Hepatic stellate cell (primary cell): ENCODE measurements around the gene PDLIM5.

Experiments
- DNase-seq: peaks from one replicate; pipeline ENCODE4 v3.0.0; 2011; ENCODE audit warnings: low spot score

PDLIM5 gene

DNA sequence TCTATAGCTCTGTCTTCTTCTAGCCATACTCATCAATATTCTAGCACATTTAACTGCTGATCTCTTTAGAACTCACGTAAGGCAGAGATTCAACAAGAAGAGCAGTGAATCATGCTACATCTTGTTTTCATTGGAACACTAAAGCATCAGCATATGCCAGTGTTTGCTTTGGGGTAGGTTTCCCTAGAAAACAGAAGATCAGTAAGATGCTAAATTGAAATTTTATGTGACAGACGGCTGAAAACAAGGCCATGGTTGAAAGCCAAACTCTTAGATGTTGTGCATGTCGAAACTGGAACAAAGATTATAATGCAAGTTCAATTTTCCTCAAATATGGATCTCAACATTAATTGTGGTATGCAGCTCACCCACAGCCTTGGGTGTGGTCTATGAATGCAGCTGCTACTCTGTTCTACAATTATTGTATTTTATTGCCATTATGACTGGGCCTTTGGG, 107.6 kb downstream of the PDLIM5 start:
- peak; percentile 5 for DNase-seq

DNA sequence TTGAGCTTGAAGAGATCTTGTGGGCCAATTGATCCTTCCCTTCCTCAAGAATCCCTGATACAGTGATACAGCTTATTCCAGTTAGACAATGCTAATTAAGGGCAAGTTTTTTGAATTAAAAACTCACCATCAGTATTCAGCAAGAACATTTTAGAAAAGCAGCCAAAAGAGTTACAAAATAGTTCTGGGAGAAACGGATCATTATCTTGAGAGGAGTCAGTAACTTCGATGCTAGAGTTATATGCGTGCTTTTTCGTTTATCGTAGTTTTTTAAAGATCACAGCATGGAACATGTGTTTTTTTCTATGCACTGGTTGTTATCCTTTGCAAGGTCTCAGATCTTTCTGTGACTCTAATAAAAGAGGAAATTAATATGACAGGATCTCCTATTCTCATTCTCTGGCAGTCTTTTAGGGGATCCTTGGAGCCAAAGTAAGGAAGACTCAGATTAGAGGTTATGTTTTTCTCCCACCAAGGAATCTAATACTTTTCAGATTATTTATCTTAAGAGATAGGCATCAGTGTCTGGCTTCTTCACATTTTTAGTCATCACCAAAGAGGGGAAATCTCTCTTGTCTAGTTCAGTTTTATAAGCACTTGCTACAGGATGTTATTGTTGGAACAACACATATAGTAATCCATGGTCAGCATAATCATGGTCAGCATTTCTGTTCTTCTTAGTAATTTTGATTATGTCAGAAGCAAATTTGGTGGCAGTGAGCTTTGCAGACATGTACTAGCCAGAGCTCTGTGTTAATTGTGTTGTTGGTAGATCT, 109.7 kb downstream of the PDLIM5 start:
- DNase-seq: peak; percentile 26

DNA sequence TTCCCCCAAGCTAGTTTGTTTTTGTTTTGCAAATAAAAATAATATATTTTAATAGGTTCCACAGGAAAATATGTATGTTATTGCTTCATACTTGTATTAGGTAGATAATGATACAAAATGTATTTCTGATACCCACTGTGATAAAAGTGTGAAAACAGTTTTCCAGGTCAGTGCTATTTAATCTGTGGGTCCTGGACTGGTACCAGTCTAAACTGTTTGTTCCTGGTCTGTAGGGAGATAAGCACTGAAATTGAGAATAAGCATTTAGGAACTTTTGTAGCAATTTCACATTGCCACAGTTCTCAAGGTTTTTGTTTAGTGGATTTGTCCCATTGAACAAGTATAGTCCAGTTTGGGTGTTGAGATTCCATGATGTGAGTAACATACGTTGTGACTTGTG, 110.5 kb downstream of the PDLIM5 start:
- no peak for DNase-seq

DNA sequence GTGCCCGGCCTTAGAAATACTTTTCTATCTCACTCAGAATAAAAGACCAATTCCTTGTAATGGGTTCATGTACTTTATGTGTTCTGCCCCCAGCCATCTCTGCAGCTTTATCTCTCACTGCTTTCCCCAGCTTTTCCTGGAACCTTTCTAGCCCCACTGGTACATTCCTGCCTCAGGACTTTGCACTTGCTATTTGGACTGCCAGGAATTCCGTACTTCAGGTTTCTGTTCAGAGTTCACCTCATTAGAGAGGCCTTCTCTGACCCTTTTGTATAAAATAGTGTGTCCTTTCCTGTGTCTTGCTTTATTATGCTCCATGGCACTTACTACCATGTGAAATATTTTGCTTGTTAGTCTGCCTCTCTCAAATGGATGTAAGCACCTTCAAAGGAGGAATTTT, 112.5 kb downstream of the PDLIM5 start:
- no peak for DNase-seq

DNA sequence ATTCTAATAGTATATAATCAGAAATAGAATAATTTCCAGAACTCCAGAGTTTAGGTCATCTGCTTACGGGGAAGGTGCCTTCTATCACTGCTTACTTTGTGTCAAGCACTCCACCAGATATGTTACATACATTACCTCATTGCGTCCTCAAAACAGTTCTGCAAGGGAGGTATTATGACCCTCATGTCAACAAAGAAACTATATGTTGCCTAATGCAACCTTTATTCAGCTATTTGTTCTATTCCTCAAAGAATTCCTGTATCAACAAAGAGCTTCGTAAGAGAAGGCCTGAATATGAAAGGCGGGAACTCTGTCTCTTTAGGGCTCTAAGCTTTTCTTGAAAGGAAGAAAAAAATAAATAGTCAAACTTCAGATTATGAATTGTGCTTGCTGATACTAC, 114.7 kb downstream of the PDLIM5 start:
- DNase-seq: no peak

DNA sequence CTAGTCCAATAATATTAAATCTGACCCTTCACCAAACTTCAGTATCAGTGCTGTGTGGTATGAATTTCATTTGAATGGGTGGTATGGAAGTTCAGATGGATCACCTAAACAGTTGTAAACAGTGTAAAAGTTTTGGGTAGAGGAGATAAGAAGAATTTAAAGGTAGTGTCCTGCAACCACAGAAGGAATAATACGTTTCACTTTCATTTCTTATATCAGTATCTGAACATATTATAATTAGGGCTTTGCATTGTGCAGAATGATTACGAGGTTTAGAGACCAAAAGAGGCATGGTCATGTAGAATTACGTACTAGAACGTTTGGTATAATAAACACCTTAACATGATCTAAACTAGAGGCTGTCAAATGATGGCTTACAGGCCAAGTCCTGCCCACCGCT, 116.1 kb downstream of the PDLIM5 start:
- no peak for DNase-seq

DNA sequence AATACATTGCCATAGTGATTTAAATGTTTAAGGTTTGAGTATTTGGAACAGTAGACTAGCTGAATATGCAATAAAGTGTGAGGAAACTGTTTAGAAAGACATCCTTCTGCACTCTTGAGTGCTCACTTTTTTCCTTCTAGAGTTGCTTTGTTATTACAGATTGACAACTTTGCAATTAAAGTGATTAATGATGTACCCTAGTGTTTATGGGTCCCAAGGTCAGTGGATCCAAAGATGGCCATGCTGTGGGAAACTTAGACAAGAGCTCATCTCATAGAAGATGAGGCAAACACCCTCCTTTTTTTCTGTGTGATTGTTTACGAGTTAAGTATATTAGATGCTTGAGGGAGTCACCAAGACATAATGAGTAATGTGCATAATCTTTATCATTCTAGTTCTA, 118.8 kb downstream of the PDLIM5 start:
- no peak for DNase-seq

DNA sequence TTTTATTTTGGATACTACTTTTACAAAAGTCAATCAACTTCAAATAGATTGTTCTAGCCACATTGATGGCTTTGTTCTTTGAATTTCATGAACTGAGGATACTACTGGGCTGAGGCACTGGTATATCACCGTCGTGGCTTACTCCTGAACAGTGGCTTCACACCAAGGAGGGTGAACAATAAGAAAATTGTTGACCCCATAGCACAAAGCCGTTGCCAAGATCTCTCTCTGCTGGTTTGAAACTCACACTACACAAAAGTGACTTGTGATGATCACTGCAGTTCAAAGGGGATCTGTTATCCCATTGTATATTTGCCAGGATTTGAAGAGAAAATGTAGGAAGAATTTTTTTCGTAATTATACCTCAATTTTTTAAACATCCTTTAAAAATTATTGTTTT, 119.6 kb downstream of the PDLIM5 start:
- no peak for DNase-seq

DNA sequence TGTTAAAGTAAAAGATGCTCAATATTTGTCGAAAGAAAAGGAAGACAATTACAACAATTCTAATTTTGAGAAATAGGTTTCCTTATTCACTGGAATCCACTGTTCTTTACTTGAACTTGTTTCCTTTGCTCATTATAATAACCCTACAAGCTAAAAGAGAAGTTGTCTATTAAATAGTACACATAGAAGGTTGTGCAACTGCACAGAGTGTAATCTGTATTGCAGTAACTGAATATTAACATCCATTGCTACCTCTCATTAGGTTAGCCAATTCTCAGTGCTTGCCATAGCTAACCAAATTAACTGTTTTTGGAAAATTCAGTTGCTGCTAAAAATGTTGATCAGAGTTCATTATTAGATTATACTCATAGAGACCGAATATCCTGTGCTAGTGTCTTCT, 120.0 kb downstream of the PDLIM5 start:
- DNase-seq: no peak

DNA sequence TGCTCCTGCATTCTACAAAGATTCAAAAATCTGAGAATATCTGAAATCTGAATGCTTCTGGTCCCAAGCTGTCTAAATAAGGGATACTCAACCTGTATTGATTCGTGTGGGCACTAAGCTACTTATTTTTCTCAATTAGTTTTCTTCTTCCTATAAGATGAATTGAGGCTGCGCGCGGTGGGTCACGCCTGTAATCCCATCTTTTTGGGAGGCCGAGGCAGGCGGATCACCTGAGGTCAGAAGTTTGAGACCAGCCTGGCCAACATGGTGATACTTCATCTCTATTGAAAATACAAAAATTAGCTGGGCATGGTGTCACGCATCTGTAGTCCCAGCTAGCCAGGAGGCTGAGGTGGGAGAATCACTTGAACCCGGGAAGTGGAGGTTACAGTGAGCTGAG, 122.3 kb downstream of the PDLIM5 start:
- DNase-seq: no peak

DNA sequence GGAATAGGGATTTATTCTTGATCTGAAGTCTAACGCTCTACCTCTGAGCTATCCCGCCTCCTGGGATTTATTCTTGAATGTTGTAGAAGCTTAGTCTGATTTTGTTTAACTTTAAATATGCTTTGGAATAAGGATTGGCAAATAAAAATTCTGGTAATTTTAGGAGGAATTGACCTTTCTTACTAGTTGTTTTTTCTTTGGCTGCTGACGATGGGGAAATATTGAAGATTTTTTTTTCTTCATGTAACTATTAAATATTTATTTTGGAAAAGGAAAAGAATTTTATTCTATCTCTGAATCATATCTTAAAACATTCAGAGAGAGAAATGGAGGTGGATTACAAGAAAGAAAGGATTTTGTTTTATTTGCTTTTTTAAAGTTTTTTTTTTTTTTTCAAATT, 122.9 kb downstream of the PDLIM5 start:
- no peak for DNase-seq

DNA sequence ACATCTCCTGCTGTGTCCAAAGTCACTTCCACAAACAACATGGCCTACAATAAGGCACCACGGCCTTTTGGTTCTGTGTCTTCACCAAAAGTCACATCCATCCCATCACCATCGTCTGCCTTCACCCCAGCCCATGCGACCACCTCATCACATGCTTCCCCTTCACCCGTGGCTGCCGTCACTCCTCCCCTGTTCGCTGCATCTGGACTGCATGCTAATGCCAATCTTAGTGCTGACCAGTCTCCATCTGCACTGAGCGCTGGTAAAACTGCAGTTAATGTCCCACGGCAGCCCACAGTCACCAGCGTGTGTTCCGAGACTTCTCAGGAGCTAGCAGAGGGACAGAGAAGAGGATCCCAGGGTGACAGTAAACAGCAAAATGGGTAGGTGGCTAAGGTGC, 123.9 kb downstream of the PDLIM5 start:
- no peak for DNase-seq

DNA sequence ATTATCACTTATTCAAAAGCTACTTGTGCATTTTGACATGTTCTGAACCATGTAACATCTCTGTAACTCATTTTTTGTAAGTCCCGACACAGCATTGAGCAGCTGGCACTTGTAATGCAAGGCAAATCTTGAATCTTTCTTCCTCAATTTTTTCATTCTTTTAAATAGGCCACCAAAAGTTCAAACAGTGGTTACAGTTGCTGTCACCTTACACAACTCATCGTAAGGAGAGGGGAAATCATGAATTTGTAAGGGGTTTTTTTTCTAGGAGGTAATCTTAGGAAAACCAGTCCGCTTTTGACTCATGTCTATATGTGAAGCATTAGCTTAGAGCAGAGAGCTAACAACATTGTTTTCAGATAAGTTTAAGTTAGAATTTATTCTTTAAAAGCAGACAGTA, 124.5 kb downstream of the PDLIM5 start:
- no peak for DNase-seq

DNA sequence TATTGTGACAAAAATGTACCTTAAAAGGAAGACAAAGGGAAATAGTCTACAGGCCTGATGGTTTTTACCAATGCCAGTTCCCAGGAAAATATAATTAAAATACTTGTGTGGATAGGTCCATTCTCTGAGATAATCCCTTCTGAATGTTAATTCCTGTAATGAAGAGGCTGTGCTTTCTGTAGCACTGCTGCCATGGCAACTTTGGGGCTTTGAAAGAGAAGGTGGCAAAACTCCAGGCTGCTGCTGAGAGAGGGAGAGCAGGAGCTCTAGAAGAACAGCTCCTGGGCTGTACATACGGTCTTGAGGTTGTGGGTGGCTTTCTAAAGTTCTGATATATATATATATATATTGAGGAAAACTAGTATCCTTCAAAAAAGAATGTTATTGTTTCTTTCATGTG, 125.4 kb downstream of the PDLIM5 start:
- no peak for DNase-seq

DNA sequence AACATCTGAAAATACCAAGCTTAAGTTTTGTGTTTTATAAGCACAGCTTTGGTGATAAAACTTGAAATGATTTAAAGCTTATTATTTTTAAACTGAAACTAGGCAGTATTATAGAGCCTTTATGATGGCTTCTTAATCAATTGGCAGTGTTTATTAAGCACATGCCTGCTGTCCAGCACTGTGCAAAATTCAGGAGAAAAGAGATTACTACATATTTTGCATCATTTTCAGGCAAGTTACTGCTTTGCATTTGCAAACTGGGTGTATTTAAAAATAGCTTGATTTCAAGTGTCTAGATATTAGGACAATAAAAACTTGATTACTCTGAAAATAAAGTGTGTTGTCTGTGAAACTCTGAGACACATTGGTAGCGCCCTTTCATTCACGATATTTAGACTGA, 126.5 kb downstream of the PDLIM5 start:
- DNase-seq: no peak

DNA sequence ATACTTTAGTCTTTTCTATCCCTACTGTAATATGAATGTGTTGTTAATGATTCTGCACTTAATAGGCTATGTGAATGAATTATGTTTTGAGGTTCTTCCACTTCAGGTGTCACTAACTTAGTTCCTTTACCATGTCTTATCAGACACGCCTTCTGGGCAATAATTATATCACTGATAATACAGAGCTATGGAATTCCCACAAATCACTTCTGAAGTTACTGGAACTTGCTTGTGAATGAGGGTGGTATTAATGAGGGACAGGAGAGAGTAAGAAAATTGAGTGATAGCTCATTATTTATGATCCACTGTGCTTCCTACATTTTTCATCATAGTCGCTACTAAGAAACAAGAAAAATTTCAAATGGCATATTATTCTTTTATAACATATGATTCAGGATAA, 130.0 kb downstream of the PDLIM5 start:
- no peak for DNase-seq

DNA sequence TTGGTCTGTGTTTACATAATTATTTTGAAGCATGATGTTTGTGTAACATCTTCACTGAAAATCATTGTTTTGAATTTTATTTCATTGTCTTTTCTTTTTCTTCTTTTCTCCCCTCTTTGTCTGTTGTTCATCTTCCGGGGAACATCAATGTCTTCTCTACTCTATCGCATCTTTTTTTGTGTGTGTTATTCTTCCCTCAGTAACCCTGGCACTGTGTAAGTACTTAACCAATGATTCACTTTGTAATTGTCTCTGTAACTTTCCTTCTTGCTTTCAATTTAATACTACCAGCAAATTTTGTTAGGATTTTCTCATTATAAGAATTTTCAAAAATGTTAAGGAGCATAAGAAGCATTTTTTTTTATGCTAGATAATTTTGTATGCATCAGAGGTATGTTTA, 130.8 kb downstream of the PDLIM5 start:
- DNase-seq: peak; percentile 26

DNA sequence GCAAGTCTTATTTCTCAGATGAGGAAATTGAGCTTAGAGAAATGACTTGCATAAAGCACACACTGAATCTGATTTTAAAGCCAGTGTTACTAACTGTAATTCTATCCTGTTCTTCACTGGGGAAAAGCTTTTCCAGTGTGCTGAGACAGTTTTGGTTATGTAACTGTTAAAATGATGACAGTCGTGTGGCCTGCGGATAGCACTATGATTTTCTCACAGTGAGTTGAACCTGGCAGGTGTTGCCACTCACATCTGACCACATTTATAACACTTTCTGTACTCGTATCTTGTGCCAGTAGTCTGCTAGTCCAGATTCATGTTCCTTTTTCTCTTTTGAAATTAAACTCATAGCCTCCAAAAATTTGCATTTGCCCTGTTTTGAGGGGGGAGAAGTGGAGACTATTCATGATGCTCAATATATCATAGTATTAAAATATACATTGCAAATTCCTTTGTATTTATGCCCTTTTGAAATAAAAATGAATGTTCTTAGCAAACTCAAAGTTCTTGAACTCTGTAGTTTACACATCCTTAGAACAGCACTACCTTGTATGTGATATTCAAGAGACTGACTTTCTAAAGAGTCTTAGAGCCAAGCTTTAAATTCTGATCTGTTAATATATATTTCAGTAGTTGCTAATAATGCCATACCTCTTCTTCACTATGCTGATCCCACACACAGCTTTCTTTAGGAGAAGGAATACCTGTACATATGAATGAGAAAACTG, 132.3 kb downstream of the PDLIM5 start:
- DNase-seq: no peak

DNA sequence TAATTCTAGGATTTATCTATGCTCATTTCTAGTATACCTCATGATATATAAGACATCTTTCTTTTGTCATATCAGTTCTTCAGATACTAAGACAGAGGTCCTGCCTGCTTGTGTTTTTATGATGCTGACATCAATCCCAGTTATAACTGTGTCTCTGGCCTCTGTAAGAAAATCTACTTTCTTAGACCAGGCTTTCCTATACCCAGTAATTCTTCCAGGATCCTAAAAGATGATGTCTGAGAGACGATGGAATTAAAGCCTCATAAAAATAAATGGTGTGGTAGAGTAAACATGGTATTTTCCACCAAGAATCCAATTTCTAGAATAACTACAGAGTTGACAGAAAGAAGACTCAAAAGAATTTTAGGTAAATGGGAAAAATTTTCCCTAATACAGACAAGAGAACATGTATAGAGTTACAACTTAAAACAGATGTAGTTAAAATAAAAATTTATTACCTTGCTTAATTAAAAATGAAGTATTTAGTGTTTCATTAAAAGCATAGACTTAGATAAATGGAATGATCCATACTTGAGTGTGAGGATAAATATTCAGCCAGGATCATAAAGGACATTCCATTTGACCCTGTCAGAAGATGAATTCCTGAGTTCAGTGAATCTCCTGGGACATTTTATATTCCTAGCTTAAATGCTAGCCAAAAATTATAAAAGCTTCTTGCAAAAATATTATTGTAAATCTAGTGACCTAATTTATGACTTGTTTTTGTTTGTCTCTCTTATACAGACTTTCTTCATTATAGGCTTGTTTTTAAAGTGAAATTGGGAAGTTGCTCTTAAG, 137.4 kb downstream of the PDLIM5 start:
- peak; percentile 43 for DNase-seq

DNA sequence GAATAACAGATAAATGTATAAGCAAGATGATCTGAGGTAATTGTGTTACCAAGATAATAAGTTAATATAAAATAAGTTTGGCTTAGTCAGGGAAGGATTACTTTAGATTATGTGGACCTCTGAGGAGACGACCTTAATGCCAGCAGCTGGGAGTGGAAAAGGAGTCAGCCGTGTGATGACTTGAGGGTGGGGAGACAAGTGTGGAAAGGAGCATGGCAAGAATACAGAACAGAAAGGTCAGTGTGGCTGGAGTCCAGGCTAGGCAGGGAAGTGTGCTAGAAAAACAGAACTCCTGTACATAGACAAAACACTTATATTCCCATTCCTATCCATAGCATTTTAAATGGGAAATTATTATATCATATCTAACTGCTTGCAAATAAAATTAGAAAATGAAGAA, 138.8 kb downstream of the PDLIM5 start:
- DNase-seq: no peak

DNA sequence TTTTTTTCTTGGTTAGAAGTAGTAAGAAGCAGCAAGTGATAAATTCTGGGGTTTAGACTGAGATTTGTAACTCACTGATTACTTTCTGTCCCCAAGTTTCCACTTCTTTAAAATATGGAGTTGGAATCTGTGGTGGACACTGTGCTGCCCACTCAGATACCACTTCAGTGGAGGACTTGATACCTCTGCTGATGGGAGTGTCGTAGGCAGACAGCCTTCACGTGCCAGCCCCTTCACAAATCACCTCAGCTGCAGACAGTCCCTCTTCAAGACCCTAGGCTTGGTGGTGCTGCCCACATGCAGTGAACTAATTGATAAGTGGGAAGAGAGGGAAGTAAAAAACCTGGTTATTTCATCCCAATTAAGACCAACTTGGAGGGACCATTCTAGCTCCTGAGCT, 139.5 kb downstream of the PDLIM5 start:
- DNase-seq: no peak

DNA sequence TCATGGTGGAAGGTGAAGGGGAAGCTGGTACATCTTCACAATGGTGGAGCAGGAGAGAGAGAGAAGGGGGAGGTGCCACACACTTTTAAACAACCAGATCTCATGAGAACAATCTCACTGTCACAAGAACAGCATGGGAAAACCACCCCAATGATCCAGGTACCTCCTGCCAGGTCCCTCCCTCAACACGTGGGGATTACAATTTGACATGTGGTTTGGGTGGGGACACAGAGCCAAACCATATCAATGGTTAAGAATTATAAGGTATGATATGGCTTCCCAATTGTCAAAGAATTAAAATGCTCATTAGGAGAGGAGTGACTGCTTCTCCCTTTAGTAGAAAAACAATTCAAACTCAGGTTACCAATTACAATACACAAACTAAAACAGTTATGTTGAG, 143.3 kb downstream of the PDLIM5 start:
- DNase-seq: no peak
